H1 (cell line): Measurements from ENCODE around the gene CAMK2A. TPM values are rescaled to one million over a fixed set of nuclear protein-coding genes. Genes with fewer than 3 reads are reported as not detected.

Experiments
- CTCF ChIA-PET: fragments of 300-600 bp; sonication (Branson Sonifier 250); formaldehyde crosslinking; loops from one replicate; lab custom pipeline; 2021; ENCODE audit not compliant: partially characterized antibody; lab: Charles Lee
- POLR2A ChIA-PET: fragments of 300-600 bp; sonication (Branson Sonifier 250); formaldehyde crosslinking; loops from one replicate; lab custom pipeline; 2021; ENCODE audit warnings: inconsistent platforms; ENCODE audit not compliant: partially characterized antibody; lab: Charles Lee
- DNase-seq, 2 experiments: peaks; one replicate each; pipeline versions ENCODE4 v3.0.0 to v3.0.0-alpha.2; 2010 to 2022; ENCODE audit warnings: low spot score in 2 of 2, low read depth in 1 of 2, mixed read lengths in 1 of 2
- FAIRE-seq: peaks from 2 replicates; lab custom pipeline; 2011; peaks lifted over from hg19 to GRCh38; lab: Jason Lieb, UNC
- H2AFZ ChIP-seq: 2 replicates; pipeline ENCODE4 v1.8.1; 2012; ENCODE audit warnings: low read length, inconsistent platforms
- H2AK5ac ChIP-seq: 2 replicates; pipeline ENCODE4 v1.6.1; 2013; ENCODE audit warnings: low read depth, low read length
- H2BK120ac ChIP-seq: replicated peaks from 2 replicates; pipeline ENCODE3; 2013; ENCODE audit warnings: low read depth, low read length, inconsistent platforms
- H2BK12ac ChIP-seq: 2 replicates; pipeline ENCODE4 v1.6.1; 2013; ENCODE audit warnings: low read depth, low read length
- H2BK15ac ChIP-seq: 2 replicates; pipeline ENCODE4 v1.6.1; 2013; ENCODE audit warnings: low read length
- H2BK20ac ChIP-seq: 2 replicates; pipeline ENCODE4 v1.6.1; 2013; ENCODE audit warnings: low read length
- H2BK5ac ChIP-seq: 2 replicates; pipeline ENCODE4 v1.6.1; 2013; ENCODE audit warnings: low read depth, low read length
- H3K14ac ChIP-seq: 2 replicates; pipeline ENCODE4 v1.6.1; 2013; ENCODE audit warnings: inconsistent platforms; ENCODE audit not compliant: insufficient read length
- H3K18ac ChIP-seq: 2 replicates; pipeline ENCODE4 v1.6.1; 2013; ENCODE audit warnings: low read length; ENCODE audit errors: extremely low read depth
- H3K23ac ChIP-seq: 2 replicates; pipeline ENCODE4 v1.6.1; 2013; ENCODE audit warnings: inconsistent platforms; ENCODE audit not compliant: insufficient read length
- H3K23me2 ChIP-seq: 2 replicates; pipeline ENCODE4 v1.6.1; 2013; ENCODE audit warnings: low read depth, low read length
- H3K27ac ChIP-seq: 2 replicates; pipeline ENCODE4 v1.6.1; 2011; ENCODE audit warnings: low read depth, low read length, inconsistent platforms
- H3K27me3 ChIP-seq, 4 experiments: replicated peaks in 1 of 4; 1 replicate in 1 of 4; 2 replicates in 3 of 4; pipeline versions ENCODE4 v1.6.1 to v1.8.1; 2011 to 2013; ENCODE audit warnings: low read length in 3 of 4, mild to moderate bottlenecking in 3 of 4, inconsistent platforms in 2 of 4, mixed read lengths in 2 of 4, moderate library complexity in 1 of 4; ENCODE audit not compliant: control insufficient read depth in 3 of 4, insufficient read depth in 3 of 4; ENCODE audit errors: extremely low read depth in 1 of 4
- H3K36me3 ChIP-seq, 4 experiments: 2 replicates each; pipeline versions ENCODE4 v1.6.1 to v1.8.1; 2011 to 2013; ENCODE audit warnings: mild to moderate bottlenecking in 4 of 4, low read length in 3 of 4, moderate library complexity in 2 of 4, control low read depth in 1 of 4, inconsistent platforms in 1 of 4; ENCODE audit not compliant: insufficient read depth in 4 of 4, control insufficient read depth in 2 of 4
- H3K4ac ChIP-seq: replicated peaks from 2 replicates; pipeline ENCODE3; 2013; ENCODE audit warnings: low read length, low read depth, mixed read lengths, inconsistent platforms; ENCODE audit not compliant: insufficient read length
- H3K4me1 ChIP-seq, 4 experiments: replicated peaks in 1 of 4; 1 replicate in 1 of 4; 2 replicates in 3 of 4; pipeline versions ENCODE4 v1.6.1 to v1.8.1; 2011 to 2013; ENCODE audit warnings: low read length in 3 of 4, inconsistent platforms in 2 of 4, mixed read lengths in 1 of 4; ENCODE audit not compliant: insufficient read depth in 4 of 4, control insufficient read depth in 3 of 4
- H3K4me2 ChIP-seq, 2 experiments: 2 replicates each; pipeline versions ENCODE4 v1.6.1 to v1.8.1; 2011 to 2013; ENCODE audit warnings: low read depth in 2 of 2, low read length in 2 of 2, control low read depth in 1 of 2, inconsistent platforms in 1 of 2, mild to moderate bottlenecking in 1 of 2; ENCODE audit not compliant: insufficient read depth in 1 of 2
- H3K4me3 ChIP-seq, 4 experiments: fragments of 200-600, 300-600 bp in 1 of 4; sonication (generic), shearing (Covaris generic), sonication (Bioruptor Twin) in 1 of 4; 2 replicates each; pipeline versions ENCODE4 v1.5.1 to v1.8.1; 2011 to 2016; ENCODE audit warnings: low read length in 4 of 4, low read depth in 3 of 4, control low read depth in 2 of 4, inconsistent platforms in 2 of 4, mild to moderate bottlenecking in 2 of 4, mixed read lengths in 1 of 4, moderate library complexity in 1 of 4; ENCODE audit not compliant: insufficient read depth in 2 of 4; ENCODE audit errors: extremely low read depth in 1 of 4
- H3K56ac ChIP-seq: replicated peaks from 2 replicates; pipeline ENCODE3; 2013; ENCODE audit warnings: low read depth, mild to moderate bottlenecking, mixed read lengths, low read length, inconsistent platforms; ENCODE audit not compliant: insufficient read length
- H3K79me1 ChIP-seq: 2 replicates; pipeline ENCODE4 v1.6.1; 2013; ENCODE audit warnings: low read depth, low read length, control low read depth
- H3K79me2 ChIP-seq, 2 experiments: 2 replicates each; pipeline versions ENCODE4 v1.6.1 to v1.8.1; 2012 to 2013; ENCODE audit warnings: low read length in 2 of 2, mild to moderate bottlenecking in 2 of 2, inconsistent platforms in 1 of 2; ENCODE audit not compliant: insufficient read depth in 2 of 2, control insufficient read depth in 1 of 2
- H3K9ac ChIP-seq, 4 experiments: replicated peaks in 1 of 4; 1 replicate in 1 of 4; 2 replicates in 3 of 4; pipeline versions ENCODE4 v1.6.1 to v1.8.1; 2011 to 2013; ENCODE audit warnings: low read depth in 3 of 4, low read length in 3 of 4, control low read depth in 2 of 4, mild to moderate bottlenecking in 2 of 4, moderate library complexity in 2 of 4, inconsistent platforms in 1 of 4; ENCODE audit errors: extremely low read depth in 1 of 4
- H3K9me3 ChIP-seq, 2 experiments: 2 replicates each; pipeline versions ENCODE4 v1.6.1 to v1.8.1; 2012 to 2013; ENCODE audit warnings: mild to moderate bottlenecking in 2 of 2, moderate library complexity in 2 of 2, control low read depth in 1 of 2, inconsistent platforms in 1 of 2, low read depth in 1 of 2, low read length in 1 of 2, mixed read lengths in 1 of 2; ENCODE audit not compliant: insufficient read depth in 2 of 2
- H4K20me1 ChIP-seq, 2 experiments: replicated peaks in 1 of 2; 2 replicates each; pipeline versions ENCODE3 to v1.8.1; 2011 to 2013; ENCODE audit warnings: inconsistent platforms in 2 of 2, low read length in 2 of 2, mild to moderate bottlenecking in 1 of 2; ENCODE audit not compliant: insufficient read depth in 2 of 2, control insufficient read depth in 1 of 2
- H4K5ac ChIP-seq: 2 replicates; pipeline ENCODE4 v1.6.1; 2013; ENCODE audit warnings: low read length, low read depth, mixed read lengths, inconsistent platforms; ENCODE audit not compliant: insufficient read length
- H4K8ac ChIP-seq: 2 replicates; pipeline ENCODE4 v1.8.0; 2013; ENCODE audit warnings: mild to moderate bottlenecking, moderate library complexity, low read length, inconsistent platforms; ENCODE audit not compliant: insufficient read depth; ENCODE audit errors: extremely low read depth
- H4K91ac ChIP-seq: replicated peaks from 2 replicates; pipeline ENCODE3; 2013; ENCODE audit warnings: low read length, mixed read lengths, inconsistent platforms; ENCODE audit not compliant: insufficient read length
- CTBP2 ChIP-seq: IDR thresholded peaks from 2 replicates; pipeline ENCODE4 v1.7.0; 2011; ENCODE audit warnings: borderline replicate concordance, mild to moderate bottlenecking, moderate library complexity, mixed read lengths, low read length; ENCODE audit not compliant: insufficient read depth, insufficient read length
- HDAC2 ChIP-seq, 2 experiments: fragments of 300-600 bp in 1 of 2; sonication (generic) in 1 of 2; IDR thresholded peaks; 2 replicates each; pipeline ENCODE4 v1.6.1; 2011 to 2012; ENCODE audit warnings: low read depth in 2 of 2, low read length in 2 of 2, mild to moderate bottlenecking in 2 of 2, moderate library complexity in 2 of 2, borderline replicate concordance in 1 of 2, inconsistent platforms in 1 of 2
- RXRA ChIP-seq: IDR thresholded peaks from 2 replicates; pipeline ENCODE4 v1.6.1; 2011; ENCODE audit warnings: low read depth, mild to moderate bottlenecking, low read length, moderate library complexity; ENCODE audit not compliant: insufficient read depth
- SIRT6 ChIP-seq: IDR thresholded peaks from one replicate; pipeline ENCODE4 v1.7.1; 2012; ENCODE audit warnings: low read length, inconsistent platforms
- WGBS, 2 experiments: shearing (Covaris generic) in 1 of 2; methylation state at CpG; one replicate each; pipeline versions ENCODE4 v1.1.6 to v1.1.7; 2013 to 2015; ENCODE audit warnings: low lambda C conversion rate in 2 of 2, mixed read lengths in 2 of 2, inconsistent platforms in 1 of 2, low coverage in 1 of 2, missing lambda C conversion rate in 1 of 2; ENCODE audit not compliant: insufficient replicate concordance in 2 of 2, insufficient coverage in 1 of 2, insufficient read length in 1 of 2; ENCODE audit errors: extremely low coverage in 1 of 2, missing lambda C conversion rate in 1 of 2; 5-methylcytosine and 5-hydroxymethylcytosine counted together
- polyA plus RNA-seq, 7 experiments: library from polyadenylated mRNA; depleted of rRNA in 3 of 7; stranded (reverse) in 5 of 7; unstranded in 2 of 7; fragments of >200 nt in 5 of 7; fragments of 200-250 nt in 2 of 7; gene quantifications; 1 replicate in 5 of 7; 2 replicates in 1 of 7; 4 replicates in 1 of 7; pipeline versions ENCODE4 v1.2.1 to v1.2.3, GENCODE V29; 2011 to 2013; ENCODE audit warnings: missing spikeins in 2 of 7, mixed read lengths in 2 of 7
- total RNA-seq: library from RNA; stranded (reverse); fragmentation: NEBNext Ultra II Directional; extraction: Animal tissue kit (Norgen Biotek cat#: 25700); gene quantifications from 2 replicates; pipeline ENCODE4 v1.2.1, GENCODE V29; 2021
- TF ChIP-seq, protein P1 (sequence below): IDR thresholded peaks from 2 replicates; pipeline ENCODE4 v1.6.1; 2012; ENCODE audit warnings: inconsistent platforms

The CAMK2A gene
- total and polyA plus RNA-seq, 2 of the 8 experiments (the other 6 are each of a cell fraction or from before 2014, with no cell fraction given): 0.20 to 0.28 TPM

DNA sequence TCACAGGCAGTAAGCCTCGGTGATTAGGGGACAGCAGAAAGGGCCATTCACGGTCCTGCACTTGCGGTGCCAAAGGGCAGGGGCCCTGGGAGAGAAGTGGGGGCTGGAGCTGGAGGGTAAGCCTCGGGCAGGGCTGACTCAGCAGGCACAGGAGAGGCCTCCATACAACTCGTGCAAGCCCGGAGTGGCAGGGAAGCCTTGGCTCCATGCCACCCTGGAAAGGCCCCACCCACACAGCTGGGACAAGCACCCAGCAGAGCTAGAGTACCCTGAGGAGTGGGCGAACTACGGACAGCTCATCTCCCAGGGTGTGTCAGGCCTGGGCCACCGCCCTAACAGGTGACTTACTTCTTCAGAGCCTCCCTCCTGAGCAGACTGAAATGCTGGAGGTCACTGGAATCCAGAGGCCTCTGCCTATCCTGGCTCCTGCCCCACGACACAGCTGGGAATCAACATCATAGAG is 5.6 kb upstream of the CAMK2A start:
- H4K5ac ChIP-seq: no peak overlapping the region
- H2AFZ ChIP-seq: no peak overlapping the region
- no peaks in the 10 kb centered on the region for H3K79me1 ChIP-seq
- H4K20me1 ChIP-seq: no peaks in the 10 kb centered on the region
- H4K91ac ChIP-seq: no peak overlapping the region
- WGBS, 2 experiments: 86% methylated on average over 10 of the region's 10 CpGs; no CpG with 5 or more reads in 1 of the 2 experiments
- no peak overlapping the region for H2BK120ac ChIP-seq
- TF ChIP-seq SIRT6 (no peak), CTBP2 (no peak), HDAC2 (IDR thresholded peaks at IDR 0.05; ENCODE audit: borderline replicate concordance in 1 of 2, low read depth in 2 of 2, low read length in 2 of 2) (no peak), RXRA (no peak)
- TF ChIP-seq, protein P1, sequence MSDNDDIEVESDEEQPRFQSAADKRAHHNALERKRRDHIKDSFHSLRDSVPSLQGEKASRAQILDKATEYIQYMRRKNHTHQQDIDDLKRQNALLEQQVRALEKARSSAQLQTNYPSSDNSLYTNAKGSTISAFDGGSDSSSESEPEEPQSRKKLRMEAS: no peak
- H3K4ac ChIP-seq: no peak overlapping the region
- no peak overlapping the region for H4K8ac ChIP-seq
- H3K36me3 ChIP-seq: no peaks in the 10 kb centered on the region
- FAIRE-seq (no peak), DNase-seq (no peak)
- no peak overlapping the region for H2BK12ac ChIP-seq
- no peak overlapping the region for H3K9ac ChIP-seq
- no peak overlapping the region for H3K4me2 ChIP-seq
- H2AK5ac ChIP-seq: no peak overlapping the region
- peaks cover 0 to 4% (median 1%) of the 10 kb centered on the region in 4 experiments; a peak in 3 of 7 replicates for H3K4me1 ChIP-seq
- no peak overlapping the region; the same call in 1 of the 2 replicates for H2BK5ac ChIP-seq
- H3K79me2 ChIP-seq: no peaks in the 10 kb centered on the region
- no peak overlapping the region for H2BK20ac ChIP-seq
- no peak overlapping the region for H3K56ac ChIP-seq
- no peak overlapping the region for H3K18ac ChIP-seq
- no peaks in the 10 kb centered on the region for H3K9me3 ChIP-seq
- no peak overlapping the region for H3K14ac ChIP-seq
- ChIA-PET CTCF (interaction anchor here (0.8 to 1.4 kb wide), 8 partner anchors 8 to 63 kb away, joined by 3 to 7 read pairs (median 4); no protein-coding TSS in a partner anchor), POLR2A (no interaction called here)
- no peak overlapping the region for H3K23ac ChIP-seq
- no peak overlapping the region for H3K27ac ChIP-seq
- no peak overlapping the region for H3K4me3 ChIP-seq
- H2BK15ac ChIP-seq: no peak overlapping the region
- no peaks in the 10 kb centered on the region for H3K23me2 ChIP-seq
- no peaks in the 10 kb centered on the region for H3K27me3 ChIP-seq
